CMK (cell line): ENCODE results near the gene POLE.

ENCODE experiments used
- DNase-seq: peaks from one replicate; pipeline ENCODE4 v3.0.0-alpha.2; 2010; ENCODE audit warnings: low read depth

The POLE gene

GRCh38 chr12:132593938-132594358, 93.2 kb downstream of the POLE start:
- DNase-seq, result peak; percentile 85

DNA sequence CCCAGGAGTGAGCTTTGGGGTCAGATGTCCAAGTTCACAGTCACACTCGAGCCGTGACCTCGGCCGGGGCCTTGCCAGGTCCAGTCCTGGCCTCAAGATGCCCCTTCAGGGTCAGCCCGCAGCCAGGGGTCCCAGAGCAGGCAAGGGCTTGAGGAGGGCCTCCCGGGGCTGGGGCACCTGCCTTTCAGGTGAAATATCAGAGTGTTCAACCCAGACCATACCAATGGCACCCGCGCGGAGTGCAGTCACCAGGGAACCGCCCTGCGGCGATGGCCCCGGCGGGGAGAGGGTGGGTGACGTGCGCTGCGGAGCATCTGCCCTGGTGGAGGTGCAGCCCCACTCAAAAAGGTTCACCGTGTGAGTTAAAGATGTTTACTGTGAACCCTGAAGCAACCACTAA, 93.6 kb downstream of the POLE start:
- no peak for DNase-seq

GRCh38 chr12:132593071-132593470, 94.1 kb downstream of the POLE start:
- no peak for DNase-seq

- DNase-seq, result no peak
Measured at GRCh38 chr12:132592282-132592970, 94.7 kb downstream of the POLE start.

DNA sequence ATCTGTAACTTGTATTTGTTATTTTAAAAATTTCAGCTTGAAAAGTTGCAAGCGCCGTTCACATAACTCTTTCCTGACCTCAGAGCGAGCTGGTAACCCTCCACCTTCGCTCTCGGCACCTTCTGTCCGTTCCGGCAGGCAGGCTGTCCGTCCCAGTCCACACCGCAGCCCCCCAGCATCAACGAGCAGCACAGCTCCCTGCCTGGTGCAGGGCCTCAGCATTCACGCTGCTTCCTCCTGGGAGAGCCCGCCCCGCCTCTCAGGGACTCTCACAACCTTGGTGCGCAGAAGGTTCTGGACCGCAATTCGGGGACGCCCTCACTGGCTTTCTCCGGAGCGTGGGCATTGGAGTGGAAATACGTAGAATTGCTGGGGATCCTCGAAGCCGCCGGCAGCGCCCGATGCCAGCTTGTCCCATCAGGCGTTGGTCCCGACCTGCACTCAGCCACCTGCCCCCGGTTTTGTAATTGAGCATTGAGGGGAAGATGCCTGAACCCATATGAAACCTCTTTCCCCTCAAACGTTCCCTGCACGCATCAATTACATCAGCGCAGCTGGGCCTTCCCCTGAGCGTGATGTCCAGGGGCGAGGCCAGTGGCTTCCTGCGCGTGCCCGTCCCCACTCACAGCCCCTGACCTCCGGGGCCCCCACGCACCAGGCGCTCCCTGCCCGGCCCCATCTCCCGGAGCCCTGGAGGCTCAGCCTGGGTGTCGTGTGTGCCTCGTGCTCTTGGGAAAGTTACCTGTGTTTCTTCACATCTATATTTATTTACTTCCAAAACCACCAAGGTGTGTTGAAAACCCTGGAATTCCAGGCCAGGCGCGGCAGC, 95.8 kb downstream of the POLE start:
- DNase-seq, result no peak

- DNase-seq, result no peak
Measured at GRCh38 chr12:132588821-132589669, 98.1 kb downstream of the POLE start.

DNA sequence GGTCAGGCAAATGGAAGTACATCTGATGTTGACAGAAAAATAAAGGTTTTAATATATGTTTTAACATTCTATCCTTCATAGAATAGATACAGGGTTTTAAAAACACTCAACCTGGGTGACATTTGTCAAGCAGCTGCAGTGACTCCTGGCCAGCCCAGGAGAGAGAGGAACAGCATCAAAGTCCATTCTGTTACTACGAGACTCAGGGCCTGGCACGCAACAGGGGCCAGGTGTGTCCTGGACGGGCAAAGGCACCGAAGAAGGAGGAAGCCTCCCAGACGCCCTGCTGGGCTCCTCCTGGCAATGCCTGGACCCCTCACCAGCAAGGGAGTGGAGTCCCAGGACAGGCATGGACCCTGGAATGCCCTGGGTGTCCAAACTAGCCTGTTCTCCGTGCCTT, 98.8 kb downstream of the POLE start:
- DNase-seq, result no peak

DNA sequence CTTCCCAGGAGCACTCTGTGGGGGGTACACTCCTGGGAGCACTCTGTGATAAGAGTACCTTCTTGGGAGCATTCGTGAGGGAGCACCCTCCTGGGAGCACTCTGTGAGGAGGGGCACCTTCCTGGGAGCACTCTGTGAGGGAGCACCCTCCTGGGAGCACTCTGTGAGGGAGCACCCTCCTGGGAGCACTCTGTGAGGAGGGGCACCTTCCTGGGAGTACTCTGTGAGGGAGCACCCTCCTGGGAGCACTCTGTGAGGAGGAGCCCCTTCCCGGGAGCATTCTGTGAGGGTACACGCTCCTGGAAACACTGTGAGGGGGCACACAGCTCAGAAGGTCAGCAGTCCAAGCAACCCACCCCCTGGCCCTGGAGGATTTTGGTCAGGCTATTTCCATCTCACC, 99.4 kb downstream of the POLE start:
- DNase-seq, result no peak

DNA sequence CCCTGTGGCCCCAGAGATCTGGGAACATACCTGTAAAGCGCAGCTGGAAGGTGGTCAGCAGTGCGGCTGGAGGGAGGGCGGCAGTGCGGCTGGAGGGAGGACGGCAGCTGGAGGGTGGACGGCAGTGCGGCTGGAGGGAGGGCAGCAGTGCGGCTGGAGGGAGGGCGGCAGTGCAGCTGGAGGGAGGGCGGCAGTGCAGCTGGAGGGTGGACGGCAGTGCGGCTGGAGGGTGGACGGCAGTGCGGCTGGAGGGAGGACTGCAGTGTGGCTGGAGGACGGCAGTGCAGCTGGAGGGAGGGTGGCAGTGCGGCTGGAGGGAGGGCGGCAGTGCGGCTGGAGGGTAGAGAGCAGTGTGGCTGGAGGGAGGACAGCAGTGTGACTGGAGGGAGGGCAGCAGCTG, 100.2 kb downstream of the POLE start:
- no peak for DNase-seq

DNA sequence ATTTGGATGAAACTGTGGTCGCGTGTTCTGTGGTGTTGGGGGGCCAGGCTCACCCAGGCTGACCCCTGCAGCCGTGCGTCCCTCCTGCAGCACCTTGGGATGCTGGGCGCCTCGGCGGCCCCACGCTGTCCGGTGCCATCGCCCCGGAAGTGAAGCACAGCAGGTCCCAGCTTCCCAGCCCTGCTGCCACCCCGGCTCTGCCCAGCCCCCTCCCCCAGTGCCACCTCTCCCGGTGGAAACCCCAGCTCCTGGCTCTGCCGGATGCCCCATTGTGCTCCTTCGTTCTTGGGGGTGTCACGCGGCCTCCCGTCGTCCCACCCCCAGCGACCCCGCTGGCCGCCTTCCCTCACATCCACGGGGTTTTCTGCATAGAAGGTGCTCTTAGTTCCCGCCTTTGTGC, 102.0 kb downstream of the POLE start:
- DNase-seq, result no peak

- no peak for DNase-seq
Measured at GRCh38 chr12:132584429-132584828, 102.7 kb downstream of the POLE start.

- DNase-seq, result no peak
Measured at GRCh38 chr12:132583736-132584135, 103.4 kb downstream of the POLE start.

- DNase-seq, result no peak
Measured at GRCh38 chr12:132583411-132583710, 103.8 kb downstream of the POLE start.

- no peak for DNase-seq
Measured at GRCh38 chr12:132582582-132583410, 104.3 kb downstream of the POLE start.

DNA sequence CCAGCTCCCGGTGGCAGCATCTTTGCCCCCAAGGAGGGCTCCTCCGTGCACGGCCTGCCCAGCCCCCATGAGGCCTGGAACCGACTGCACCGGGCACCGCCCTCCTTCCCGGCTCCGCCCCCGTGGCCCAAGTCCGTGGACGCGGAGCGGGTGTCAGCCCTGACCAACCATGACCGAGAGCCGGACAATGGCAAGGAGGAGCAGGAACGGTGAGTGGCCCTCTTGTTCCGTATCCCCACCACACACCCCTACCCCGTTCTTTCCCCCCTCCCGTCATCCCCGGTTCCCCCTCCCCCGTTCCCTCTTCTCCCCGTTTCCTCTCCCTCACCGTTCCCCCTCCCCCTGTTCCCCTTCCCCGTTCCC, 105.1 kb downstream of the POLE start:
- no peak for DNase-seq

- no peak for DNase-seq
Measured at GRCh38 chr12:132581348-132582057, 105.6 kb downstream of the POLE start.

- DNase-seq, result no peak
Measured at GRCh38 chr12:132580701-132581292, 106.3 kb downstream of the POLE start.

GRCh38 chr12:132579744-132580143, 107.4 kb downstream of the POLE start:
- DNase-seq, result no peak

- no peak for DNase-seq
Measured at GRCh38 chr12:132578826-132579225, 108.3 kb downstream of the POLE start.

- no peak for DNase-seq
Measured at GRCh38 chr12:132578118-132578517, 109.0 kb downstream of the POLE start.
